Adrenal gland (tissue), 12 donors: Measurements from ENCODE around the gene XYLT1. TPM values are rescaled to one million over a fixed set of nuclear protein-coding genes. Genes with fewer than 3 reads are reported as not detected.

Experiments
- DNase-seq, 7 donors: peaks; one replicate each; pipeline ENCODE4 v3.0.0-alpha.2; 2019 to 2020
- H3K27ac ChIP-seq, 5 donors: fragments of 200-600 bp; sonication (generic) in 4 of 5; 1 replicate in 3 of 5; 2 replicates in 2 of 5; pipeline versions ENCODE4 v1.5.1 to v1.8.0; 2016 to 2020; ENCODE audit warnings: mild to moderate bottlenecking in 1 of 5
- H3K27me3 ChIP-seq: fragments of 200-600 bp; 2 replicates; pipeline ENCODE4 v1.8.0; 2021
- H3K36me3 ChIP-seq, 2 donors: fragments of 200-600 bp; replicated peaks in 1 of 2; 1 replicate in 1 of 2; 2 replicates in 1 of 2; pipeline versions ENCODE4 v1.5.1 to v1.8.0; 2018 to 2022
- H3K4me1 ChIP-seq, 2 donors: fragments of 200-600 bp; replicated peaks in 1 of 2; 1 replicate in 1 of 2; 2 replicates in 1 of 2; pipeline versions ENCODE4 v1.5.1 to v1.8.0; 2018 to 2021
- H3K4me3 ChIP-seq, 4 donors: fragments of 200-600 bp; sonication (generic) in 3 of 4; one replicate each; pipeline ENCODE4 v1.5.1; 2016 to 2018
- H3K9me3 ChIP-seq, 3 donors: fragments of 200-600 bp; sonication (generic) in 1 of 3; replicated peaks in 1 of 3; 1 replicate in 2 of 3; 2 replicates in 1 of 3; pipeline versions ENCODE4 v1.5.1 to v1.8.0; 2016 to 2021
- CTCF ChIP-seq, 6 experiments: fragments of 450-650 bp in 4 of 6; fragments of 200-600 bp in 2 of 6; sonication (generic) in 1 of 6; IDR thresholded peaks; 1 replicate in 5 of 6; 2 replicates in 1 of 6; pipeline versions ENCODE4 v1.5.1 to v1.8.0; 2016 to 2021; ENCODE audit warnings: antibody characterized with exemption in 6 of 6, mild to moderate bottlenecking in 2 of 6, moderate library complexity in 1 of 6
- POLR2A ChIP-seq, 2 donors: fragments of 450-650 bp; IDR thresholded peaks; one replicate each; pipeline ENCODE4 v1.6.1; 2017; ENCODE audit warnings: antibody characterized with exemption in 2 of 2, mild to moderate bottlenecking in 2 of 2, moderate library complexity in 1 of 2
- WGBS, 4 donors: extraction: QIAGEN DNeasy Blood & Tissue Kit in 2 of 4; methylation state at CpG; one replicate each; pipeline versions ENCODE4 v1.1.5 to v1.1.7; 2013 to 2017; 5-methylcytosine and 5-hydroxymethylcytosine counted together
- intact Hi-C, 2 donors: fragments of 100-400 bp; cut with DNase I; formaldehyde crosslinking; loops; one replicate each; pipeline versions ENCODE4 v1.14.1 to v1.15.0; 2022 to 2023
- polyA plus RNA-seq, 3 donors: library from polyadenylated mRNA; stranded (reverse); fragments of 200-250 nt in 2 of 3; fragments of 350-450 nt in 1 of 3; fragmentation: Illumina TruSeq in 1 of 3; extraction: RNeasy Lipid Tissue Mini Kit (QIAGEN cat#74804) in 1 of 3; gene quantifications; one replicate each; pipeline ENCODE4 v1.2.3, GENCODE V29; 2013 to 2014
- total RNA-seq, 9 donors: library from RNA; depleted of rRNA in 4 of 9; stranded (reverse); fragments of >200 nt in 4 of 9; fragments of 120-200 nt in 1 of 9; fragmentation: NEBNext Ultra II Directional in 1 of 9; extraction: Animal tissue kit (Norgen Biotek cat#: 25700) in 1 of 9; gene quantifications; one replicate each; pipeline versions ENCODE4 v1.1.0 to v1.2.4, GENCODE V29; 2013 to 2023
- donor health status: healthy with polysubstance abuse.
- donor health status: Bipolar disorder and iron deficiency.
- donor health status: DM: yes; HTN: yes; CAD: no.
- donor health status: DM: no; HTN: no; CAD: no.
- donor health status: DM: no; HTN: no; CAD: no.
- donor health status: DM: yes; HTN: yes; CAD: no.

The XYLT1 gene
- total and polyA plus RNA-seq, 12 donors, result 1.3 to 67.6 (median 16.8) TPM

DNA sequence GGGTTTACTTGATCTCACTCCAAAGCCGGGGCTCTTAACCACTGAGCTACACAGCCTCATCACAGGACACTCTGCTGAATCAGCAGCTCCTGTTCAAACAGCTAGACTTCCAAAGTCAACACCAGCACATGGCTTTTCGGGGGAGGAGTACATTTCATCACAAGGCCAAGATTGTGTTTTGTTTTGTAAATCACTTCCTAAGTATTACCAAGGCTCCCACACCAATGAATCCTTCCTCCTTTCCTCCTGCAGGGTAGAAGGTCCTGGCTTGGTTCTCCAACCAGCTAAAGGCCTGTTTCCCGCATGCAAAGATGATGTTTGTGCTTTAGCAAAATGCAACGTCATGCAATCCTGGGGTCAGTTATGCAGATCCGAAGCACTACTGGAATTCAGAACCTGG, 152.5 kb downstream of the XYLT1 start:
- DNase-seq, result peak in 3 of 7 donors; percentile 28 to 55 (median 55)
- H3K27me3 ChIP-seq, result no peaks in the 10 kb centered on the region
- TF ChIP-seq POLR2A (IDR thresholded peaks at IDR 0.05), result no peak
- intact Hi-C loops, result no loop called here
- no peaks in the 10 kb centered on the region for H3K9me3 ChIP-seq
- 52 to 69% (median 55%) methylated on average over 5 of the region's 5 CpGs for WGBS, 4 donors
- H3K4me1 ChIP-seq, result peaks cover under 1 to 40% of the 10 kb centered on the region in 2 donors
- H3K4me3 ChIP-seq, result no peak overlapping the region
- H3K36me3 ChIP-seq, result no peaks in the 10 kb centered on the region
- no peak overlapping the region for H3K27ac ChIP-seq

GRCh38 chr16:17316005-17316404, 154.8 kb downstream of the XYLT1 start:
- no peak overlapping the region for H3K27ac ChIP-seq
- 87 to 94% (median 90%) methylated on average over 4 of the region's 4 CpGs for WGBS, 4 donors
- intact Hi-C loops, result no loop called here

GRCh38 chr16:17313793-17314547, 156.8 kb downstream of the XYLT1 start:
- intact Hi-C loops, result no loop called here
- H3K4me1 ChIP-seq, result peaks cover 6 to 27% of the 10 kb centered on the region in 2 donors
- H3K27me3 ChIP-seq, result no peaks in the 10 kb centered on the region
- H3K27ac ChIP-seq, result peak overlapping the region in 3 of 5 donors; percentile 1 to 86 (median 82)
- H3K4me3 ChIP-seq, result no peak overlapping the region
- no peaks in the 10 kb centered on the region for H3K9me3 ChIP-seq
- no peaks in the 10 kb centered on the region for H3K36me3 ChIP-seq
- WGBS, 4 donors, result 59 to 79% (median 69%) methylated on average over 5 to 7 of the region's 7 CpGs
- TF ChIP-seq CTCF (IDR thresholded peaks at IDR 0.05) (no peak), POLR2A (IDR thresholded peaks at IDR 0.05) (no peak)
- no peak for DNase-seq

More at GRCh38 chr16:17316005-17316404, 154.8 kb downstream of the XYLT1 start:
- Histone ChIP-seq H3K36me3 (no peaks in the 10 kb centered on the region), H3K9me3 (no peaks in the 10 kb centered on the region), H3K4me3 (no peak overlapping the region), H3K4me1 (peaks cover 6 to 38% of the 10 kb centered on the region in 2 donors), H3K27me3 (no peaks in the 10 kb centered on the region)
- TF ChIP-seq CTCF (IDR thresholded peaks at IDR 0.05) (no peak), POLR2A (IDR thresholded peaks at IDR 0.05) (no peak)
- DNase-seq, result no peak

- no peaks in the 10 kb centered on the region for H3K27me3 ChIP-seq
- DNase-seq, result peak in 6 of 7 donors; percentile 29 to 85 (median 52)
- WGBS, 4 donors, result 33 to 66% (median 54%) methylated on average over 3 to 4 of the region's 4 CpGs
- no peaks in the 10 kb centered on the region for H3K9me3 ChIP-seq
- intact Hi-C loops, result no loop called here
- no peak overlapping the region for H3K4me3 ChIP-seq
- TF ChIP-seq POLR2A (IDR thresholded peaks at IDR 0.05), result no peak
- TF ChIP-seq CTCF (IDR thresholded peaks at IDR 0.05), result no peak
- peak overlapping the region in 3 of 5 donors; percentile 34 to 86 (median 82) for H3K27ac ChIP-seq
- H3K4me1 ChIP-seq, result peaks cover 6 to 27% of the 10 kb centered on the region in 2 donors
- H3K36me3 ChIP-seq, result no peaks in the 10 kb centered on the region
Observed at GRCh38 chr16:17313085-17313611, 157.6 kb downstream of the XYLT1 start.
